Measurements from ENCODE around the gene BMPR1B. TPM values are rescaled to one million over a fixed set of nuclear protein-coding genes. Genes with fewer than 3 reads are reported as not detected.
"Not testable (repeated sequence)": the region's sequence is repeated elsewhere in the genome, so short reads cannot be mapped to it uniquely, and the experiment has no call there.

BMPR1B gene
- total RNA-seq, 1 donor from 2014 or later: not detected

DNA sequence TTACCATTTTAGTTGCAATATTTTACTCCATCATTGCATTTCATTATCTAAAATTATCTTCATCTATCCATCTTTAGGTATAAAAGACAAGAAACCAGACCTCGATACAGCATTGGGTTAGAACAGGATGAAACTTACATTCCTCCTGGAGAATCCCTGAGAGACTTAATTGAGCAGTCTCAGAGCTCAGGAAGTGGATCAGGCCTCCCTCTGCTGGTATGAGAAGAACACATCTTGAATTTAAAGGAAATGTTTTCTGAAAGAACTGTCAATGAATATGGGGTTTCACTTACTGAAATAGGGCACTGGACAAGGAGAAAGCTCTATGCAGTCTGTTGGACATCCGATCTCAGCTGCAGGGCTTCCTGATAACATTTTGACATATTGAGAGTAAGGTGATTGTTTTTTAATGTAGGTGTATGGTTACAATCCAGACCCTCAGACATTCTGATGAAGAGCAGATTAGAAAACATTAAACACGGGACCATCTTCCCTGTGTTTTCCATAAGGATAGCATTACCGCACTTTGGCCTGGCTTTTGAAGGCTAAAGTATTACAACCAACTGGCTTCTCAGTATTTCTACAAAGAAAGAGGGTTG, 367.2 kb downstream of the BMPR1B start:
- intact Hi-C loops (cut with micrococcal nuclease): loop anchor here (1.0 kb wide), 1 partner anchor 504 kb away; no protein-coding TSS in a partner anchor

DNA sequence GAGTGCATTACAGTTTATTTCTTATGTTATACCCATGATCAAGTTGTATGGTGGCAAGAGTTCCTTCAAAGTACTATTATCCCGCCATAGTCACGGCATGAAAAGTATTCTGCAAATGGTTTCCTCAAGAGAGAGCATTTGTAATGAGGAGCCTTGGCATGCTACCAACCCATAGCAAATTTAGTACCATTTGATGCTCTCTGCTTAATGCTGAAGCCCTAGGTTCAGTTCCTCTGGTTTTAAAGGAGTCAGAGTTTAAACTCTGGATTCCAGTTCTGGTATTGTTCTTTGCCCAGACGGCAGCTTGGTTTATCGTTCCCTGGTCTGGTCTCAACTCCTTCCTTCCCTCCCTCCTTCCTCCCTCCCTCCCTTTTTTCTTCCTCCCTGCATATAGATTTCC, 371.3 kb downstream of the BMPR1B start:
- intact Hi-C loops (cut with micrococcal nuclease): no loop called here

- intact Hi-C loops (cut with micrococcal nuclease): no loop called here
These were observed 372.1 kb downstream of the BMPR1B start for GRCh38 chr4:95129821-95130311.

- intact Hi-C loops (cut with micrococcal nuclease): not testable (repeated sequence)
These were observed 376.3 kb downstream of the BMPR1B start for GRCh38 chr4:95134016-95134415.

- intact Hi-C loops (cut with micrococcal nuclease): not testable (repeated sequence)
These were observed 381.7 kb downstream of the BMPR1B start for GRCh38 chr4:95139424-95139823.

DNA sequence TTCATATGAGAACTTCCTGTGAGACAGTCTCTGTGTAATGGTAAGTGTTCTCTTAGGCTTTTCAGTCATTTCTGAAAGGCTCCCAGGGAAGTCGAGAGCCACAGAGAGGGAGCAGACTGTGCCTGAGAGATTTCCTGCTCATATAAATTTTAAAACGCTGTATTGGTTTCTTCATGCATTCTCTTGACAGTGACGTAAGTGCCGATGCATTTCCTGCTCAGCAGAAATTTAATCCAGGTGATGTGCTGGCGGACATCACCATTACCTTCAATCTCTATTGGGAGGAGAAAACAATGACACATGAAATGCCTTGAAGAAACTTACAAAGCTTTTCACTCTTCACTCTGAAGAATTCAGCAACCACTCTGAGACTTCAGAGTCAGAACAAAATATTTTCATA, 383.6 kb downstream of the BMPR1B start:
- intact Hi-C loops (cut with micrococcal nuclease): no loop called here

- intact Hi-C loops (cut with micrococcal nuclease): no loop called here
These were observed 385.2 kb downstream of the BMPR1B start for GRCh38 chr4:95142932-95143331.

DNA sequence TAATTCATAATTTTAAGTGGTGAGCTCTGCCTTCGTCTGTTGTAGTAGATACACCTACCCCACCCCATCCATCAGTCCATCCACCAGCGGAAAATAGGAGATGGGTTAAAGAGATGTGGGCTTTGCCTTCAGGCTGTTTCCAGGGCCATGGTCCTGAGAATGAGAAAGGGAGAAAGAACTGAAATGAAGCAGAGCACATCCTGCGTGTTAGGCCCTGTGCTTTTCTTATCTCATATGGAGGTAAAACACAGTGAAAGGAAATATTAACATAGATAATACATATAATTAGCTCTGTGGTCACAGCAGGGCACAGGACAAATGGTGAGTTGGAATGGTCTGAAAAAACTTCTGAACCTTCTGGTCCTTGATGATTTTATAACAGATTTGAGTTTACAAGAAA, 393.5 kb downstream of the BMPR1B start:
- intact Hi-C loops (cut with micrococcal nuclease): loop anchor here (10.0 kb wide), 1 partner anchor 696 kb away; the partner anchor contains the start of gene PDLIM5

- intact Hi-C loops (cut with micrococcal nuclease): loop anchor here (10.0 kb wide), 1 partner anchor 698 kb away; the partner anchor contains the start of gene PDLIM5
These were observed 395.4 kb downstream of the BMPR1B start for GRCh38 chr4:95153182-95153581.

DNA sequence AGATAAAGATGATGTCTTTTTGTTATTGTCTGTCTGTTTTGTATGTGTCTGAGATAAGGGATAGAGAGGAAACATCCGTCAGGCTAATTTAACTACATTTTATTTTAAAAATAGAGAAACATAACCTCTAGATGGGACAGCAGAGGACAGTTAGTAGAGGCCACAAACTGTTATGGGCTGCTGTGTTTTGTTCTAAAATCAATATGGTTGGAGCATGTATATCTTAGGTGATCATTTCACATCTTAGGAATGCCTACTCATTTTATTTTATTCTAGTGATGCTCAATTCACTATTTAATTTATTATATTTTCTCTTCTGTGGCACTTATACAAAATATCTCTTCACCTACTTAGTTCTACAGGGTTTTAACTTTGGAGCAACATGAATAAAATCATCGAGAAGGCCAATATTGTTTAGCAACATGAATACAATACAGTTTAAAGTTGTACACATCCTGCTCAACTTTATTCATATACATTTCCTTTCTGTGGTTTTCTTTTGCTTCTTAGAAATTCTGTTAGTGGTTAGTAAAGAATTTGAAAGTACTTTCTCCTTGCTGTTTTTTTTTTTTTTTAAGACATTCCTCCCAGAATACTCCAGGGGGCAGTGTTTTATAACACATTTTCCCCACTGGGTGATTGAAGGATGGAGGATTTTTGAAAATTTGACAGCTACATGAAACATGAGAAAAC, 398.1 kb downstream of the BMPR1B start:
- intact Hi-C loops (cut with micrococcal nuclease): loop anchor here (2.0 to 10.0 kb wide), 4 partner anchors 136 to 701 kb away; partner anchors contain the start of genes PDLIM5 and UNC5C

DNA sequence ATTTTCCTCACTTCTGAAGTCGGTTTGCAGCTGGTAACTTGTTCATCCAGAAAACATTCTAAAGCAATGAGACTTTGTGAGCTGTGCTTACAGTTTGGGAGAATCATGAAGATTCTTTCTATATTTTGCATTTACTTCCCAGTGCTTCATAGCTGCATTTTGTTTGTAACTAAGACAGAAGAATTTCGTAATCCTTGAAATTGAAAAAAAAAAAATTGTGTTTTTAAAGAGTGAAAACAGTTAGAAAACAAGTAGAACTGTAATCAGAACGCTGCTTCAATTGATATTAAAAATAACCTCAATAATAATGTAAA, 398.7 kb downstream of the BMPR1B start:
- intact Hi-C loops (cut with micrococcal nuclease): loop anchor here (2.0 to 10.0 kb wide), 4 partner anchors 136 to 702 kb away; partner anchors contain the start of genes PDLIM5 and UNC5C

- intact Hi-C loops (cut with micrococcal nuclease): loop anchor here (2.0 to 10.0 kb wide), 4 partner anchors 135 to 703 kb away; partner anchors contain the start of genes PDLIM5 and UNC5C
These were observed 399.8 kb downstream of the BMPR1B start for GRCh38 chr4:95157596-95157995.

GRCh38 chr4:95158045-95158444, 400.3 kb downstream of the BMPR1B start:
- intact Hi-C loops (cut with micrococcal nuclease): loop anchor here (5.0 to 10.0 kb wide), 3 partner anchors 134 to 703 kb away; partner anchors contain the start of gene PDLIM5

DNA sequence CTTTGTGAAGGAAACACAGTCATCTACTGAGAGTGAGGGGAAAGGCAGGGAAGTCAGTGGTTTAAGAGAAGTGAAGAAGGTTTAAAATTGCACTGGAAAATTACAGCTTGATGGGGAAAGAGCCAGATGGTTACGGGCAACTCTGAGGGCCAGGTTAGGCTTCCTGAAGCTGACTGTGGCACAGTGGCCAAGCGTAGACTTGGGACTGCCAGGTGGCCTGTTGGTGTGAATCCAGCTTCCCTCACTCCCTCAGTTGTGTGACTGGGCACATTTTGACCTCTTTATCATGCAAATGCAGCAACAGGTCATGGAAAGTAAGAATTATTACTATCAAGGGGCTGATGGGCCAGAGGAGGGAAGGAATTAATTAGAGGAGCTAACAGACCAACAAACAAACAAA, 400.9 kb downstream of the BMPR1B start:
- intact Hi-C loops (cut with micrococcal nuclease): loop anchor here (5.0 to 10.0 kb wide), 3 partner anchors 134 to 704 kb away; partner anchors contain the start of gene PDLIM5

DNA sequence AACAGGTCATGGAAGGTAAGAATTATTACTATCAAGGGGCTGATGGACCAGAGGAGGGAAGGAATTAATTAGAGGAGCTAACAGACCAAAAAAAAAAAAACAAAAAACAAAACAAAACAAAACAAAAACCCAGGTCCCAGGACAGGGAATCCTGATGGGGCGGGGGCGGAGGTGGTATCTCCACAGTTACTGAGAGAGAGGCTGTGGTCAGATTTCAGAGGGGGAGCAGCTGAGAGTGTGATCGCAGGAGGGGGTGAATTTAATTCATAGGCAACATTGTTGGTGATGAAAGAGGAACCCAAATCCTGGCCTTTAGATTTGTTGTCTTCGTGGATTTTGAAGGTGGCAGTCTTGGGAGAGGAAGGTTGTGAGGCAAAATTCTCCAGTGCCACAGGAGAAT, 401.6 kb downstream of the BMPR1B start:
- intact Hi-C loops (cut with micrococcal nuclease): loop anchor here (5.0 to 10.0 kb wide), 3 partner anchors 133 to 705 kb away; partner anchors contain the start of gene PDLIM5

- intact Hi-C loops (cut with micrococcal nuclease): loop anchor here (10.0 kb wide), 1 partner anchor 213 kb away; no protein-coding TSS in a partner anchor
These were observed 404.2 kb downstream of the BMPR1B start for GRCh38 chr4:95161781-95162469.

DNA sequence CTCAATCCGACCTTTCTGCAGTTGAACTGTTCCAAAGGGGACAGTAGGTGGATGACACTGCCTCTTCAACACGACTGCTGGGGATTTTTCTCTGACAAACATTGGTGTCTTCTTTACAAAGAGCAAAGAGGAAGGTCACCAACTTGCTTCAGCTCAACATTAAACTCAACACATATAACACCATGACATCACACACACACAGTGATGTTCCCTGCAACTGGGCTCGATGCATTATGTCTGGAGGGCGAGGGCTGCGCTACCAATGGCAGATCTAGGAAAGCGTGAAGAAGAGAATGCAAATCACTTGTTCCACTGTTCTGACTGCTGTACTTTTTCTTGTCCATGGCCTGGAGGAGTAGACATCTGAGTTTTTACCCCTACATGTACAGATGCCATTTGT, 405.1 kb downstream of the BMPR1B start:
- intact Hi-C loops (cut with micrococcal nuclease): loop anchor here (10.0 kb wide), 1 partner anchor 212 kb away; no protein-coding TSS in a partner anchor

- intact Hi-C loops (cut with micrococcal nuclease): loop anchor here (2.0 to 10.0 kb wide), 4 partner anchors 209 to 869 kb away; no protein-coding TSS in a partner anchor
These were observed 408.3 kb downstream of the BMPR1B start for GRCh38 chr4:95165926-95166524.

- intact Hi-C loops (cut with micrococcal nuclease): loop anchor here (2.0 to 10.0 kb wide), 4 partner anchors 207 to 867 kb away; no protein-coding TSS in a partner anchor
These were observed 410.1 kb downstream of the BMPR1B start for GRCh38 chr4:95167805-95168204.

GRCh38 chr4:95170176-95170575, 412.4 kb downstream of the BMPR1B start:
- intact Hi-C loops (cut with micrococcal nuclease): no loop called here

- intact Hi-C loops (cut with micrococcal nuclease): not testable (repeated sequence)
These were observed 413.6 kb downstream of the BMPR1B start for GRCh38 chr4:95171377-95171776.

Measured in T-helper 2 cell treated with Interferon-gamma antibody and Interleukin-4, amounts not matched to agents 100 ng/mL and 5 ng/mL, for 36 hours (primary cell).